A673 (cell line): Measurements from ENCODE around the gene PEX3. TPM values are rescaled to one million over a fixed set of nuclear protein-coding genes. Genes with fewer than 3 reads are reported as not detected.

Experiments used
- BruUV-seq: library from RNA; stranded (reverse); fragments of 400-500 nt; replicated peaks from 2 replicates; lab custom pipeline; 2021; lab: Mats Ljungman, UMichigan
- CTCF ChIA-PET: fragments of 300-600 bp; sonication (Branson Sonifier 250); formaldehyde crosslinking; loops from one replicate; lab custom pipeline; 2022; ENCODE audit warnings: antibody characterized with exemption; lab: Charles Lee
- POLR2A ChIA-PET: fragments of 300-600 bp; sonication (Branson Sonifier 250); formaldehyde crosslinking; loops from one replicate; lab custom pipeline; 2022; ENCODE audit warnings: antibody characterized with exemption; ENCODE audit not compliant: low non-redundant PET; lab: Charles Lee
- DNase-seq: peaks from one replicate; pipeline ENCODE4 v3.0.0-alpha.2; 2015; ENCODE audit warnings: low spot score
- H3K27ac ChIP-seq: fragments of 200-600 bp; sonication (generic); 2 replicates; pipeline ENCODE4 v1.5.1; 2016; ENCODE audit warnings: mixed run types, low read depth, mild to moderate bottlenecking, mixed read lengths, antibody characterized with exemption, low read length; ENCODE audit not compliant: poor library complexity, severe bottlenecking
- H3K27me3 ChIP-seq: fragments of 200-600 bp; sonication (generic); replicated peaks from 2 replicates; pipeline ENCODE4 v1.6.1; 2017; ENCODE audit warnings: mixed run types, low read depth, mild to moderate bottlenecking, mixed read lengths, antibody characterized with exemption, low read length; ENCODE audit not compliant: insufficient read depth, poor library complexity
- H3K36me3 ChIP-seq: fragments of 200-600 bp; sonication (generic); 2 replicates; pipeline ENCODE4 v1.6.1; 2016; ENCODE audit warnings: mixed run types, mild to moderate bottlenecking, mixed read lengths, antibody characterized with exemption, low read length; ENCODE audit not compliant: insufficient read depth, poor library complexity, severe bottlenecking
- H3K4me1 ChIP-seq: fragments of 200-600 bp; sonication (generic); 2 replicates; pipeline ENCODE4 v1.6.1; 2017; ENCODE audit warnings: mixed run types, mild to moderate bottlenecking, mixed read lengths, antibody characterized with exemption, low read length; ENCODE audit not compliant: insufficient read depth, poor library complexity, severe bottlenecking
- H3K4me3 ChIP-seq: fragments of 200-600 bp; sonication (generic); 2 replicates; pipeline ENCODE4 v1.5.1; 2016; ENCODE audit warnings: low read depth, mixed run types, mild to moderate bottlenecking, mixed read lengths, low read length; ENCODE audit not compliant: poor library complexity, severe bottlenecking
- H3K9me3 ChIP-seq: fragments of 200-600 bp; sonication (generic); 2 replicates; pipeline ENCODE4 v1.6.1; 2016; ENCODE audit warnings: mixed run types, low read depth, mild to moderate bottlenecking, mixed read lengths, antibody characterized with exemption, low read length; ENCODE audit not compliant: poor library complexity, severe bottlenecking
- CTCF ChIP-seq: fragments of 300-800, 200-600 bp; sonication (generic); conservative IDR thresholded peaks from 2 replicates; pipeline ENCODE4 v1.5.1; 2017; ENCODE audit warnings: low read depth, mild to moderate bottlenecking, antibody characterized with exemption, low read length, moderate library complexity, mixed read lengths
- EZH2 ChIP-seq: fragments of 200-600 bp; sonication (generic); IDR thresholded peaks from 2 replicates; pipeline ENCODE4 v1.6.1; 2017; ENCODE audit warnings: borderline replicate concordance, low read depth, mild to moderate bottlenecking, mixed read lengths, antibody characterized with exemption, low read length; ENCODE audit not compliant: poor library complexity, severe bottlenecking
- intact Hi-C: fragments of 100-400 bp; cut with micrococcal nuclease; formaldehyde crosslinking; loops from one replicate; pipeline ENCODE4 v1.10.0; 2022; ENCODE audit not compliant: unreplicated experiment
- total RNA-seq: library from RNA; stranded (reverse); gene quantifications from 2 replicates; pipeline ENCODE4 v1.2.3, GENCODE V29; 2021

The PEX3 gene
- total RNA-seq, 1 experiment from 2014 or later, result 19.0 TPM

DNA sequence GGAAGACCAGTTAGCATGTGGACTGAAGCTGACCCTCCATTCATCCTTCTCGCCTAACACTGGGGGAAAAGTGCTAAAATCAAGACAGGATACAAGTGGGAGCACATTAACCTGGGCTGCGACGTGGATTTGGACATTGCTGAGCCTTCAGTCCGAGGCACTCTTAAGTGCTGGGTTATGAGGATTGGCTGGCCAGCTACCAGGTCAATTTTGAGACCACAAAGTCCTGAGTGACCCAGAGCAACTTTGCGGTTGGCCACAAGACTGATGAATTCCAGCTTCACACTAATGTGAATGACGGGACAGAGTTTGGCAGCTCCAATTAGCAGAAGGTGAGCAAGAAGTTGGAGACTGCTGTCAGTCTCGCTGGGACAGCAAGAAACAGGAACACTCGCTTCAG, 40.2 kb downstream of the PEX3 start:
- H3K27ac ChIP-seq, result no peak overlapping the region
- ChIA-PET POLR2A (no interaction called here), CTCF (no interaction called here)
- intact Hi-C loops, result no loop called here
- no peak for DNase-seq
- no peak for TF ChIP-seq EZH2
- no peaks in the 10 kb centered on the region for H3K27me3 ChIP-seq
- H3K4me3 ChIP-seq, result no peak overlapping the region
- no peaks in the 10 kb centered on the region for H3K4me1 ChIP-seq
- H3K9me3 ChIP-seq, result no peaks in the 10 kb centered on the region
- no peaks in the 10 kb centered on the region for H3K36me3 ChIP-seq
- no TSS peak for BruUV-seq

GRCh38 chr6:143496974-143497373, 46.4 kb downstream of the PEX3 start:
- ChIA-PET CTCF (no interaction called here), POLR2A (no interaction called here)
- no peak overlapping the region for H3K27ac ChIP-seq
- DNase-seq, result no peak
- no peaks in the 10 kb centered on the region for H3K4me1 ChIP-seq
- H3K9me3 ChIP-seq, result no peaks in the 10 kb centered on the region
- intact Hi-C loops, result no loop called here
- no TSS peak for BruUV-seq
- TF ChIP-seq EZH2 (no peak), CTCF (no peak)
- H3K4me3 ChIP-seq, result no peak overlapping the region
- no peaks in the 10 kb centered on the region for H3K36me3 ChIP-seq
- H3K27me3 ChIP-seq, result no peaks in the 10 kb centered on the region

DNA sequence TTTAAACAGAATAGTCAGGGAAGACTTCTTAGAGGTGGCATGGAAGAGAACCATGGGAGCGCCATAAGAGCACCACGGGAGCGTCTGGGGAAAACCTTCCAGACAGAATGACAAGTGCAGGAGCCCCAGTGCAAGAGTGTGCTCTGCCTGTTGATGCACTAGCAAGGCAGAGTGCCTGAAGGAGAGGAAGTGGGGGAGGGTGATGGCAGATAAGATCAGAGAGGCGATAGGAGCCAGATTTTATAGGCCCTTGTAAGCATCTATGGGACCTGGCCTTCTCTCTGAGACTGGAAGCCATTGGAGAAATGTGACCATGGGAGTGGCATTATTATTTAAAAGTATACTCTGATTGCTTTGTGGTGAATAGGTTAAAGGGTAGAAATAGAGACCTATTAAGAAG, 47.8 kb downstream of the PEX3 start:
- ChIA-PET POLR2A (no interaction called here), CTCF (no interaction called here)
- BruUV-seq, result no TSS peak
- H3K27ac ChIP-seq, result no peak overlapping the region
- H3K4me3 ChIP-seq, result no peak overlapping the region
- H3K36me3 ChIP-seq, result no peaks in the 10 kb centered on the region
- TF ChIP-seq CTCF, result no peak
- no peak for TF ChIP-seq EZH2
- DNase-seq, result no peak
- no peaks in the 10 kb centered on the region for H3K9me3 ChIP-seq
- no peaks in the 10 kb centered on the region for H3K4me1 ChIP-seq
- intact Hi-C loops, result no loop called here
- no peaks in the 10 kb centered on the region for H3K27me3 ChIP-seq

- H3K36me3 ChIP-seq, result no peaks in the 10 kb centered on the region
- no peaks in the 10 kb centered on the region for H3K27me3 ChIP-seq
- POLR2A ChIA-PET, result no interaction called here
- H3K27ac ChIP-seq, result no peak overlapping the region
- H3K4me1 ChIP-seq, result no peaks in the 10 kb centered on the region
- DNase-seq, result no peak
- no peak for TF ChIP-seq EZH2
- TF ChIP-seq CTCF, result peak; percentile 28; the same call in 1 of the 2 replicates
- no peak overlapping the region for H3K4me3 ChIP-seq
- no TSS peak for BruUV-seq
- CTCF ChIA-PET, result interaction anchor here (0.8 kb wide), 1 partner anchor 74 kb away, joined by 3 read pairs; no protein-coding TSS in a partner anchor
- intact Hi-C loops, result no loop called here
- no peaks in the 10 kb centered on the region for H3K9me3 ChIP-seq
These were observed 51.2 kb downstream of the PEX3 start for GRCh38 chr6:143501851-143502250.
